RWPE2 (cell line): ENCODE data around the gene PROM1.

Source experiments
- ATAC-seq: fragments of 200-7000 bp; cut with Tn5 transposase; 3 replicates; pipeline ENCODE4 v1.9.1; 2021; ENCODE audit warnings: low read depth
- DNase-seq: peaks from one replicate; pipeline ENCODE4 v3.0.0-alpha.2; 2020; ENCODE audit warnings: low spot score
- H3K27ac ChIP-seq: fragments of 450-650 bp; 2 replicates; pipeline ENCODE4 v1.5.1; 2017; ENCODE audit warnings: mild to moderate bottlenecking; ENCODE audit not compliant: poor library complexity, severe bottlenecking
- H3K27me3 ChIP-seq: fragments of 250-450 bp; sonication (Bioruptor Pico); 2 replicates; pipeline ENCODE4 v1.5.1; 2021; ENCODE audit warnings: mild to moderate bottlenecking, moderate library complexity; ENCODE audit not compliant: insufficient read depth, poor library complexity, severe bottlenecking
- H3K36me3 ChIP-seq: fragments of 250-450 bp; sonication (Bioruptor Pico); 2 replicates; pipeline ENCODE4 v1.5.1; 2020; ENCODE audit warnings: low read depth, mild to moderate bottlenecking, moderate library complexity
- H3K4me1 ChIP-seq: fragments of 250-450 bp; sonication (Bioruptor Pico); 2 replicates; pipeline ENCODE4 v1.5.1; 2021; ENCODE audit warnings: mild to moderate bottlenecking, moderate library complexity; ENCODE audit not compliant: insufficient read depth, poor library complexity, severe bottlenecking
- H3K4me3 ChIP-seq: fragments of 250-450 bp; sonication (Bioruptor Pico); 2 replicates; pipeline ENCODE4 v1.5.1; 2021; ENCODE audit warnings: mild to moderate bottlenecking, moderate library complexity; ENCODE audit not compliant: severe bottlenecking
- H3K9me3 ChIP-seq: fragments of 250-450 bp; sonication (Bioruptor Pico); 2 replicates; pipeline ENCODE4 v1.5.1; 2021; ENCODE audit warnings: mild to moderate bottlenecking, moderate library complexity; ENCODE audit not compliant: severe bottlenecking
- TF ChIP-seq, protein P1 (sequence below): fragments of 450-650 bp; IDR thresholded peaks from one replicate; pipeline ENCODE4 v1.5.1; 2017; ENCODE audit warnings: mild to moderate bottlenecking, moderate library complexity; ENCODE audit not compliant: poor library complexity, severe bottlenecking

PROM1 gene

DNA sequence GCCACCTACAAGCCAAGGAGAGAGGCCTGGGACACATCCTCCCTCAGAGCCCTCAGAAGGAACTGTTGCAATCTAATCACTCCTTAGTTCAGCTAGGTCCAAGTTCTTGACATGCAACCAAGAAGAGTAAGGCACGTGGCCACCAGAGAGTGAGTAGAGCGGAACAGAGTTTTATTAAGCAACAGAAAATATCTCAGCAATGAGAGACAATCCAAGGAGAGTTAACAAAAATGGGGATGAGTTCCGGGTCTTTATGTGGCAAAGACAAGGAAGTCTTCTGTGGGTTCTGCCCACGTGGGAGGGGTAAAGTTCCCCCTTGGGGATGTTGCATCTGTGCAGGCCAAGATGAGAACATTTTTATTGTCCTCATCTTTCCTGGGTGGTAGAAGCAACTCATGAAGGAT, 38.5 kb upstream of the PROM1 start:
- H3K4me1 ChIP-seq = no peaks in the 10 kb centered on the region
- no peaks in the 10 kb centered on the region for H3K27me3 ChIP-seq
- H3K36me3 ChIP-seq = no peaks in the 10 kb centered on the region
- DNase-seq (no peak), ATAC-seq (no peak)
- TF ChIP-seq, protein P1, sequence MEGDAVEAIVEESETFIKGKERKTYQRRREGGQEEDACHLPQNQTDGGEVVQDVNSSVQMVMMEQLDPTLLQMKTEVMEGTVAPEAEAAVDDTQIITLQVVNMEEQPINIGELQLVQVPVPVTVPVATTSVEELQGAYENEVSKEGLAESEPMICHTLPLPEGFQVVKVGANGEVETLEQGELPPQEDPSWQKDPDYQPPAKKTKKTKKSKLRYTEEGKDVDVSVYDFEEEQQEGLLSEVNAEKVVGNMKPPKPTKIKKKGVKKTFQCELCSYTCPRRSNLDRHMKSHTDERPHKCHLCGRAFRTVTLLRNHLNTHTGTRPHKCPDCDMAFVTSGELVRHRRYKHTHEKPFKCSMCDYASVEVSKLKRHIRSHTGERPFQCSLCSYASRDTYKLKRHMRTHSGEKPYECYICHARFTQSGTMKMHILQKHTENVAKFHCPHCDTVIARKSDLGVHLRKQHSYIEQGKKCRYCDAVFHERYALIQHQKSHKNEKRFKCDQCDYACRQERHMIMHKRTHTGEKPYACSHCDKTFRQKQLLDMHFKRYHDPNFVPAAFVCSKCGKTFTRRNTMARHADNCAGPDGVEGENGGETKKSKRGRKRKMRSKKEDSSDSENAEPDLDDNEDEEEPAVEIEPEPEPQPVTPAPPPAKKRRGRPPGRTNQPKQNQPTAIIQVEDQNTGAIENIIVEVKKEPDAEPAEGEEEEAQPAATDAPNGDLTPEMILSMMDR = no peak
- no peaks in the 10 kb centered on the region for H3K9me3 ChIP-seq
- H3K27ac ChIP-seq = no peak overlapping the region
- H3K4me3 ChIP-seq = no peak overlapping the region

DNA sequence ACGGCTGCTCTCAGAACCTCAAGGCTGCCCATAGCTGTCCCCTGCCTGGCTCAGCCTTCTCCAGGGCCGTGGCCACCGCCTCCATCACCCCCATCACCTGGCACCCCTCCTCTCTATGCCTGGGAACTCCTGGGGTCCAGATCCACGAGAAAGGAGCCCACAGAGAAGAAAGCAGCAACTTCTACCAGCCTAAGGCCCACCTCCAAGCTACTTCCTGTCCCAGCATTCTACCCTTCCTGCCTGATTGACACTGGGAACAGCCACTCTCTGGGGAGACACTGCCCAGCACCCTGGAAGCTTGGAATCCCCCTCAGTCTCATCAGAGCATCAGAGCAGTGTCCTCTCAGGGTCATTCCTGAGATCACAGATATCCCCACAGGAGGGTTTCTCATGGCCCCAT, 36.9 kb upstream of the PROM1 start:
- Histone ChIP-seq H3K27ac (no peak overlapping the region), H3K4me3 (no peak overlapping the region), H3K4me1 (no peaks in the 10 kb centered on the region), H3K9me3 (no peaks in the 10 kb centered on the region), H3K27me3 (no peaks in the 10 kb centered on the region), H3K36me3 (no peaks in the 10 kb centered on the region)
- ATAC-seq = no peak
- no peak for DNase-seq
- TF ChIP-seq, protein P1 = no peak

DNA sequence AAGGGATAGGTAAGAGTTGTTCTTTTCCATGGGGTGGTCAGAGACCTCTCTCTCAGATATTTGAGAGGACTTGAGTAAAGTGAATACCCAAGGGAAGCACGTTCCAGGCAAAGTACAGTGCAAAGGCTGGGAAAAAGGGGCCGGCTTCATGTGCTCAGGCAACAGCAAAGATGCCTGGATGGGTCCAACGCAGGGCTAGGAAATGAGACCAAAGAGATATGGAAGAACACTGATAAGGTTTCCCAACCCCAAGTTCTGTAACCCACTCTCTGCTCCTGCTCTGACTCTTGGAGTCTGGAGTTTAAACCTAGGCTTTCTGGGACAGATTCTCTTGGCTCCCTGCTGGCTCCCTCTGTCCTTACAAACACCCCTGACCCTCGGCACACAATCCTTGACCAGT, 36.2 kb upstream of the PROM1 start:
- no peaks in the 10 kb centered on the region for H3K27me3 ChIP-seq
- H3K4me3 ChIP-seq = no peak overlapping the region
- H3K9me3 ChIP-seq = no peaks in the 10 kb centered on the region
- DNase-seq = no peak
- H3K36me3 ChIP-seq = no peaks in the 10 kb centered on the region
- no peak for ATAC-seq
- TF ChIP-seq, protein P1 = no peak
- no peak overlapping the region for H3K27ac ChIP-seq
- no peaks in the 10 kb centered on the region for H3K4me1 ChIP-seq

DNA sequence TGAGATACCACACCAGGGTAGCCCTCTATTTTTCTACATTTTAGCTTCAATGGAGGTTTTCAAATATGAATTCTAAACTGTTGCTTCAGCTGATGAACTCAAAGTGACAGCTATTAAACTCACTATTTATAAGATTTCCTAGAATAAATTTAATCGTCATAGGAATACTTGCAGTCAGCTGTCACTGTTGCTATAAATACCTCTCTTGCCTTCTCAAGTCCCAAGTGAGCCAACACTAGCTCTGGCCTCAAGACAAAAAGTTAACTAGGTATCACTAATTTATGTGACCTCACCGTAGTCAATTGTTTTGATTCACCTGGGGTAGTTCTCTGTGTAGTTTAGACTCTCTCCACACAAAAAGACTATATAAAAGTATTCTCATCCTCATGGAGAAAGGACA, 34.3 kb upstream of the PROM1 start:
- TF ChIP-seq, protein P1 = no peak
- Histone ChIP-seq H3K36me3 (no peaks in the 10 kb centered on the region), H3K4me1 (no peaks in the 10 kb centered on the region), H3K4me3 (no peak overlapping the region), H3K27ac (no peak overlapping the region), H3K9me3 (no peaks in the 10 kb centered on the region), H3K27me3 (no peaks in the 10 kb centered on the region)
- ATAC-seq (no peak), DNase-seq (no peak)

DNA sequence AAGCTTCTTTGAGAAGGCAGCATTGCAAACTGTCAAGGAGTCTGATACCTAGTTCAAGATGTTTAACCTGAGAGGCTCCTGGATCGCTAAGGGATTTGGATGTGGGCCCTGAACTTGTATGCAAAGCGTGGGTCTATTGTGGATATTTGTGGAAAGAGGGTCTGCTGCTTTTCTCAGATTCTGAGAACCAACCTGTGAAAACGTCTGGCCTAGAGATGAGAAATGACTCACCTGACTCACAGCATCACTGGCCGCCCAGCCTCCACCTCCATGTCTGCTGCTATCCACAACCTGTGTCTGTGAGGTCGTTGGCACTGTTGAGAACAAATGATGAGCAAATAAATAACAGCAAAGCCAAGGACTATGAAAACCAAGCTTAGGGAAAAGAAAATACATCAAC, 33.3 kb upstream of the PROM1 start:
- Histone ChIP-seq H3K9me3 (no peaks in the 10 kb centered on the region), H3K27ac (no peak overlapping the region), H3K36me3 (no peaks in the 10 kb centered on the region), H3K4me1 (no peaks in the 10 kb centered on the region), H3K27me3 (no peaks in the 10 kb centered on the region), H3K4me3 (no peak overlapping the region)
- TF ChIP-seq, protein P1 = no peak
- no peak for ATAC-seq
- DNase-seq = no peak
